Measurements from ENCODE around the gene B4GALT3. TPM values are rescaled to one million over a fixed set of nuclear protein-coding genes. Genes with fewer than 3 reads are reported as not detected.

The B4GALT3 gene
- total RNA-seq, 1 experiment from 2014 or later = 59.2 TPM

DNA sequence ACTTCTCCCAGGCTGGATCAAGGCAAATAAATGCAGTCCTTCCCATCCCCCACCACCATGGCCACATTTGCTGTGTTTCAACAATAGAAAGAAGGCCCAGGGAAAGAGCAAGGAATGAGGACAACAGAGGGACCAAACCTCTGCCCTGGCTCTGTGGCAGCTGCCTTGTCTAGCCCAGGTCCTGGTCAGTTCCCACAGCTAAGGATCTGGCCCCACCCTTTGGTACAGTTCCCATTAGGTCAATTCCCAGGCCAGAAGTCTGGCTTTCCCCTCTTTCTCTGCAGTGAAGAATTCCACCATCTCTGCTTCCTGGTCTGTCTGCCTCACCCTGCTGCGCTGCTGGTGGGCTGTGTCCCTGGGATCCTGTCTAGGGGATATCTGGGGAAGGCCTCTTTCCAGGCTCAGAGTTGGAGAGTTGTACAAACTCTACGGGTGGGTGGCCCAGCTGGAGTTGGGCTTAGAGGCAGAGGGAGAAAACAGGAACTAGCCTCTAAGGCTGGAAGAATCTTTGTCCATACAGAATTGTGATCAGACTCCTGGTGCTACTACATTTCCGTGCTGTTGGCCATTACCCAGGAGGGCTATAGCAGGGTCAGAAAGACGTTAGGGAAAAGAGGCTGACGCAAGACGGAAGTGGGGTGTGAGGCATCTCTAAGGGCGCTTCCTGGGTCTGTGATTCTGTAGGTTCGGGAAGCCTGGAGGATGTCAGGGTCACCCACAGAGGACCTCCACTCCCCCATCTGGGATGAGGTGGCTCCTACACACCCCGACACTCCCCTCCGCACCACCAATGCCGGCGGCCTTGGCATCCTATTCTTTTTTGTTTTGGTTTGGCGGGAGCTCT is 23.9 kb upstream of the B4GALT3 start:
- Mint-ChIP-seq H3K4me3 (ENCODE audit: low read depth, unreplicated experiment) (peak overlapping the region; percentile 78), H3K36me3 (ENCODE audit: insufficient read depth, unreplicated experiment) (peaks cover 16% of the 10 kb centered on the region), H3K27ac (ENCODE audit: unreplicated experiment) (peak overlapping the region; percentile 71), H3K4me1 (ENCODE audit: low read depth, unreplicated experiment) (peaks cover 48% of the 10 kb centered on the region), H3K27me3 (ENCODE audit: unreplicated experiment) (peaks cover 25% of the 10 kb centered on the region), H3K9me3 (ENCODE audit: low read depth, unreplicated experiment) (no peaks in the 10 kb centered on the region)
- TF ChIP-seq CTCF (IDR thresholded peaks at IDR 0.05; ENCODE audit: unreplicated experiment) = no peak
- BruUV-seq (replicated peaks) = no TSS peak
- CTCF ChIA-PET = interaction anchor here (0.5 to 2.2 kb wide), 5 partner anchors 25 to 171 kb away, joined by 3 to 22 read pairs (median 4); partner anchors contain the start of genes PCP4L1 and TOMM40L
- no peak for DNase-seq
- intact Hi-C loops (cut with micrococcal nuclease; ENCODE audit: unreplicated experiment) = loop anchor here (10.0 kb wide), 1 partner anchor 544 kb away; the partner anchor contains the start of gene DUSP12

DNA sequence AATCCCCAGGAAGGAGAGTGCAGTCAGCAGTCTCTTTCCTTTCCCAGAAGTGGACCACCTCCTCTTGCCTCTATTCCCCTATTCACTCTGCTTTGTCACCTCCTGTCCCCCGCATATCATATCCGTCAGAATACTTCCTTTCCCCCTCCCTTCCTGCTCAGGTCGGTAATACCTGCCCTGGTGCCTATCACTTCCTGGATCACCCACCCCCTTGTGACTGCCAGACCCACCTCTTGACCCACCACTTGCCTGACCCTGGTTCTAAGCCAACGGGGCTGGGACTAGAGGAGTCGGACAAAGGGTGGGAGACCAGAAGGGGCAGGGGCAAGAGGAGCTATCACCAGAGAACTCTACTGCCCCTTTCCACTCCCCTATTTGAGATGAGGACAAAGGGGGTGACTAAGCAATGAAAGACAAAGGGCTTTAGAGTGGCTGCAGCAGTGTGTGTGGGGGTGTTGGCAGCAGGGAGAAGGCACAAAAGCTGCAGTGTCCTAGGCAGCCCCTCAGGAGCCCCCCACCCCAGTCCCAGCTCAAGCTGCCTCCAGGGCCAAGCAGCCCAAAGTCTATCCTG is 23.2 kb upstream of the B4GALT3 start:
- no peaks in the 10 kb centered on the region for H3K9me3 Mint-ChIP-seq (ENCODE audit: low read depth, unreplicated experiment)
- H3K27ac Mint-ChIP-seq (ENCODE audit: unreplicated experiment) = no peak overlapping the region
- peaks cover 25% of the 10 kb centered on the region for H3K27me3 Mint-ChIP-seq (ENCODE audit: unreplicated experiment)
- H3K36me3 Mint-ChIP-seq (ENCODE audit: insufficient read depth, unreplicated experiment) = peaks cover 14% of the 10 kb centered on the region
- DNase-seq = no peak
- CTCF ChIA-PET = interaction anchor here (0.6 kb wide), 1 partner anchor 172 kb away, joined by 4 read pairs; no protein-coding TSS in a partner anchor
- intact Hi-C loops (cut with micrococcal nuclease; ENCODE audit: unreplicated experiment) = loop anchor here (10.0 kb wide), 1 partner anchor 544 kb away; the partner anchor contains the start of gene DUSP12
- no TSS peak for BruUV-seq (replicated peaks)
- H3K4me3 Mint-ChIP-seq (ENCODE audit: low read depth, unreplicated experiment) = no peak overlapping the region
- no peak for TF ChIP-seq CTCF (IDR thresholded peaks at IDR 0.05; ENCODE audit: unreplicated experiment)
- H3K4me1 Mint-ChIP-seq (ENCODE audit: low read depth, unreplicated experiment) = peaks cover 48% of the 10 kb centered on the region

- no peak for TF ChIP-seq CTCF (IDR thresholded peaks at IDR 0.05; ENCODE audit: unreplicated experiment)
- no TSS peak for BruUV-seq (replicated peaks)
- no peak for DNase-seq
- intact Hi-C loops (cut with micrococcal nuclease; ENCODE audit: unreplicated experiment) = loop anchor here (10.0 kb wide), 1 partner anchor 545 kb away; the partner anchor contains the start of gene DUSP12
- H3K27ac Mint-ChIP-seq (ENCODE audit: unreplicated experiment) = no peak overlapping the region
- H3K9me3 Mint-ChIP-seq (ENCODE audit: low read depth, unreplicated experiment) = no peaks in the 10 kb centered on the region
- H3K36me3 Mint-ChIP-seq (ENCODE audit: insufficient read depth, unreplicated experiment) = peaks cover 14% of the 10 kb centered on the region
- no peak overlapping the region for H3K4me3 Mint-ChIP-seq (ENCODE audit: low read depth, unreplicated experiment)
- H3K27me3 Mint-ChIP-seq (ENCODE audit: unreplicated experiment) = peaks cover 25% of the 10 kb centered on the region
- CTCF ChIA-PET = no interaction called here
- peaks cover 47% of the 10 kb centered on the region for H3K4me1 Mint-ChIP-seq (ENCODE audit: low read depth, unreplicated experiment)
Observed at GRCh38 chr1:161199506-161200139, 22.3 kb upstream of the B4GALT3 start.

GRCh38 chr1:161198897-161199431 is 21.7 kb upstream of the B4GALT3 start, which contains the start of gene ADAMTS4:
ADAMTS4 (minus strand) TSS chr1:161199054; CDS start chr1:161198627, 427 bp downstream.
- BruUV-seq (replicated peaks) = no TSS peak
- H3K4me3 Mint-ChIP-seq (ENCODE audit: low read depth, unreplicated experiment) = no peak within 1 kb of the TSS
- CTCF ChIA-PET = interaction anchor here (0.6 kb wide), 1 partner anchor 11 kb away, joined by 3 read pairs; no protein-coding TSS in a partner anchor
- H3K9me3 Mint-ChIP-seq (ENCODE audit: low read depth, unreplicated experiment) = no peaks in the 10 kb centered on the region
- peaks cover 25% of the 10 kb centered on the region for H3K27me3 Mint-ChIP-seq (ENCODE audit: unreplicated experiment)
- peaks cover 14% of the 10 kb centered on the region for H3K36me3 Mint-ChIP-seq (ENCODE audit: insufficient read depth, unreplicated experiment)
- H3K27ac Mint-ChIP-seq (ENCODE audit: unreplicated experiment) = peak within 1 kb of the TSS; percentile 40
- peaks cover 41% of the 10 kb centered on the region for H3K4me1 Mint-ChIP-seq (ENCODE audit: low read depth, unreplicated experiment)
- DNase-seq = no peak
- TF ChIP-seq CTCF (IDR thresholded peaks at IDR 0.05; ENCODE audit: unreplicated experiment) = no peak
- intact Hi-C loops (cut with micrococcal nuclease; ENCODE audit: unreplicated experiment) = no loop called here

Data from Calu3 (cell line).